WTC11 (cell line): ENCODE data around the gene ATP7A. TPM values are rescaled to one million over a fixed set of nuclear protein-coding genes. Genes with fewer than 3 reads are reported as not detected.
"Not testable (repeated sequence)": the region's sequence is repeated elsewhere in the genome, so short reads cannot be mapped to it uniquely, and the experiment has no call there.

Experiments
- ATAC-seq: fragments of 200-7000 bp; cut with Tn5 transposase; 2 replicates; pipeline ENCODE4 v1.10.0; 2021; ENCODE audit warnings: mild to moderate bottlenecking, moderate library complexity
- CTCF ChIA-PET: fragments of 300-600 bp; sonication (Branson Sonifier 250); formaldehyde crosslinking; loops from one replicate; lab custom pipeline; 2021; ENCODE audit warnings: antibody characterized with exemption; lab: Charles Lee
- POLR2A ChIA-PET: fragments of 350-600 bp; sonication (Branson Sonifier 250); formaldehyde crosslinking; loops from one replicate; lab custom pipeline; 2021; ENCODE audit warnings: antibody characterized with exemption; lab: Charles Lee
- DNase-seq: peaks from one replicate; pipeline ENCODE4 v3.0.0; 2021; ENCODE audit warnings: low spot score
- H3K27ac Mint-ChIP-seq: 2 replicates; pipeline ENCODE4 v1.8.0; 2021; ENCODE audit warnings: mixed read lengths
- H3K27me3 Mint-ChIP-seq: 2 replicates; pipeline ENCODE4 v1.8.0; 2021; ENCODE audit warnings: low read depth, mild to moderate bottlenecking, moderate library complexity, mixed read lengths
- H3K36me3 Mint-ChIP-seq: 2 replicates; pipeline ENCODE4 v1.8.0; 2021; ENCODE audit warnings: mixed read lengths
- H3K4me1 Mint-ChIP-seq: 2 replicates; pipeline ENCODE4 v1.8.0; 2022; ENCODE audit warnings: mixed read lengths
- H3K4me3 Mint-ChIP-seq: 2 replicates; pipeline ENCODE4 v1.8.0; 2021; ENCODE audit warnings: mild to moderate bottlenecking, moderate library complexity, mixed read lengths
- H3K9me3 Mint-ChIP-seq: 2 replicates; pipeline ENCODE4 v1.8.0; 2021; ENCODE audit warnings: mixed read lengths
- KAT7 ChIP-seq: sonication (generic); formaldehyde crosslinking; IDR thresholded peaks from 2 replicates; pipeline ENCODE4 v1.8.1; 2023; ENCODE audit warnings: missing genetic modification reagents, mild to moderate bottlenecking, borderline replicate concordance
- NFATC4 ChIP-seq: fragments of 250-450 bp; sonication (Bioruptor Pico); IDR thresholded peaks from 2 replicates; pipeline ENCODE4 v1.9.0; 2021; ENCODE audit warnings: mild to moderate bottlenecking
- NFYB ChIP-seq: sonication (generic); formaldehyde crosslinking; conservative IDR thresholded peaks from 2 replicates; pipeline ENCODE4 v1.8.0; 2022; ENCODE audit warnings: low read depth, missing genetic modification reagents
- NR2C2 ChIP-seq: sonication (generic); formaldehyde crosslinking; IDR thresholded peaks from 2 replicates; pipeline ENCODE4 v1.8.0; 2022; ENCODE audit warnings: mild to moderate bottlenecking, missing genetic modification reagents
- TEAD4 ChIP-seq: sonication (generic); formaldehyde crosslinking; IDR thresholded peaks from 2 replicates; pipeline ENCODE4 v1.8.0; 2022; ENCODE audit warnings: mild to moderate bottlenecking, missing genetic modification reagents
- ZBTB21 ChIP-seq: sonication (generic); formaldehyde crosslinking; IDR thresholded peaks from 2 replicates; pipeline ENCODE4 v1.8.1; 2023; ENCODE audit warnings: mild to moderate bottlenecking, missing genetic modification reagents, borderline replicate concordance
- ZNF138 ChIP-seq: sonication (generic); formaldehyde crosslinking; conservative IDR thresholded peaks from 2 replicates; pipeline ENCODE4 v1.8.1; 2022; ENCODE audit warnings: mild to moderate bottlenecking, moderate library complexity, missing genetic modification reagents
- ZNF232 ChIP-seq: sonication (generic); formaldehyde crosslinking; IDR thresholded peaks from 2 replicates; pipeline ENCODE4 v1.8.0; 2022; ENCODE audit warnings: mild to moderate bottlenecking, missing genetic modification reagents
- ZNF396 ChIP-seq: fragments of 250-450 bp; sonication (Bioruptor Pico); IDR thresholded peaks from 2 replicates; pipeline ENCODE4 v1.8.0; 2021; ENCODE audit warnings: mild to moderate bottlenecking, moderate library complexity, borderline replicate concordance
- ZNF671 ChIP-seq: fragments of 250-450 bp; sonication (Bioruptor Pico); IDR thresholded peaks from 2 replicates; pipeline ENCODE4 v1.8.0; 2021; ENCODE audit warnings: mild to moderate bottlenecking
- total RNA-seq: library from RNA; stranded (reverse); gene quantifications from 3 replicates; pipeline ENCODE4 v1.2.3, GENCODE V29; 2021
- TF ChIP-seq, protein P1 (sequence below): sonication (generic); formaldehyde crosslinking; conservative IDR thresholded peaks from 2 replicates; pipeline ENCODE4 v1.8.1; 2022; ENCODE audit warnings: mild to moderate bottlenecking, missing genetic modification reagents
- TF ChIP-seq, protein P2 (sequence below): fragments of 250-450 bp; sonication (Bioruptor Pico); IDR thresholded peaks from 2 replicates; pipeline ENCODE4 v1.9.0; 2021; ENCODE audit warnings: mild to moderate bottlenecking
- TF ChIP-seq, protein P3 (sequence below): sonication (generic); formaldehyde crosslinking; IDR thresholded peaks from 2 replicates; pipeline ENCODE4 v1.8.0; 2022; ENCODE audit warnings: mild to moderate bottlenecking, missing genetic modification reagents
- TF ChIP-seq, protein P4 (sequence below): sonication (generic); formaldehyde crosslinking; IDR thresholded peaks from 2 replicates; pipeline ENCODE4 v1.8.1; 2022; ENCODE audit warnings: missing genetic modification reagents, borderline replicate concordance
- TF ChIP-seq, protein P5 (sequence below): sonication (generic); formaldehyde crosslinking; IDR thresholded peaks from 2 replicates; pipeline ENCODE4 v1.8.1; 2023; ENCODE audit warnings: mild to moderate bottlenecking, missing genetic modification reagents, moderate library complexity
- TF ChIP-seq, protein P6 (sequence below): sonication (generic); formaldehyde crosslinking; IDR thresholded peaks from 2 replicates; pipeline ENCODE4 v1.8.1; 2022; ENCODE audit warnings: mild to moderate bottlenecking, moderate library complexity, missing genetic modification reagents
- TF ChIP-seq, protein P7 (sequence below): sonication (generic); formaldehyde crosslinking; IDR thresholded peaks from 2 replicates; pipeline ENCODE4 v1.8.0; 2022; ENCODE audit warnings: mild to moderate bottlenecking, missing genetic modification reagents
- TF ChIP-seq, protein P8 (sequence below): sonication (generic); formaldehyde crosslinking; IDR thresholded peaks from 2 replicates; pipeline ENCODE4 v1.8.0; 2022; ENCODE audit warnings: missing genetic modification reagents
- TF ChIP-seq, protein P9 (sequence below): sonication (generic); formaldehyde crosslinking; IDR thresholded peaks from 2 replicates; pipeline ENCODE4 v1.8.1; 2023; ENCODE audit warnings: mild to moderate bottlenecking, missing genetic modification reagents, moderate library complexity

Gene ATP7A
- total RNA-seq, 1 experiment from 2014 or later, result 2.8 TPM

DNA sequence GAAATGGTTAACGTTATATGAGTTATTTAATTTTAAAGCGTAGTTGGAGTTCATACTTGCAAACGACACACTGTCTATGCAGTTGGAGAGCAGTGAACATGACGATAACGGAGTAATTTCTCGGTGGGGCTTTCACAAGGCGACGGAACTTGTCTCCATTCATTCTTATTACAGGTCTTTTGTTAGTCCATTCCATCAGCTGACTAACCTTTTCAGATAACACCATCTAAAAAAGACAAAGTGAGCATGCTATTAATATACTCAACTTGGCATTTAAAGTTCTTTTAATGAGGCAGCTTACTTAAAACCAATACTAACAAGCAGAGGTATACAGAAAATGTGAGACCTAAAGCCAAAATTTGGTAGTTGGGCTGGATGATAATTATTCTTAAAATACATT, 35.1 kb upstream of the ATP7A start (continued):
- TF ChIP-seq, protein P1, sequence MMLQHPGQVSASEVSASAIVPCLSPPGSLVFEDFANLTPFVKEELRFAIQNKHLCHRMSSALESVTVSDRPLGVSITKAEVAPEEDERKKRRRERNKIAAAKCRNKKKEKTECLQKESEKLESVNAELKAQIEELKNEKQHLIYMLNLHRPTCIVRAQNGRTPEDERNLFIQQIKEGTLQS (CRISPR knock-in tag), result no peak
- TF ChIP-seq, protein P2, sequence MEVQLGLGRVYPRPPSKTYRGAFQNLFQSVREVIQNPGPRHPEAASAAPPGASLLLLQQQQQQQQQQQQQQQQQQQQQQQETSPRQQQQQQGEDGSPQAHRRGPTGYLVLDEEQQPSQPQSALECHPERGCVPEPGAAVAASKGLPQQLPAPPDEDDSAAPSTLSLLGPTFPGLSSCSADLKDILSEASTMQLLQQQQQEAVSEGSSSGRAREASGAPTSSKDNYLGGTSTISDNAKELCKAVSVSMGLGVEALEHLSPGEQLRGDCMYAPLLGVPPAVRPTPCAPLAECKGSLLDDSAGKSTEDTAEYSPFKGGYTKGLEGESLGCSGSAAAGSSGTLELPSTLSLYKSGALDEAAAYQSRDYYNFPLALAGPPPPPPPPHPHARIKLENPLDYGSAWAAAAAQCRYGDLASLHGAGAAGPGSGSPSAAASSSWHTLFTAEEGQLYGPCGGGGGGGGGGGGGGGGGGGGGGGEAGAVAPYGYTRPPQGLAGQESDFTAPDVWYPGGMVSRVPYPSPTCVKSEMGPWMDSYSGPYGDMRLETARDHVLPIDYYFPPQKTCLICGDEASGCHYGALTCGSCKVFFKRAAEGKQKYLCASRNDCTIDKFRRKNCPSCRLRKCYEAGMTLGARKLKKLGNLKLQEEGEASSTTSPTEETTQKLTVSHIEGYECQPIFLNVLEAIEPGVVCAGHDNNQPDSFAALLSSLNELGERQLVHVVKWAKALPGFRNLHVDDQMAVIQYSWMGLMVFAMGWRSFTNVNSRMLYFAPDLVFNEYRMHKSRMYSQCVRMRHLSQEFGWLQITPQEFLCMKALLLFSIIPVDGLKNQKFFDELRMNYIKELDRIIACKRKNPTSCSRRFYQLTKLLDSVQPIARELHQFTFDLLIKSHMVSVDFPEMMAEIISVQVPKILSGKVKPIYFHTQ, result no peak
- TF ChIP-seq, protein P3, sequence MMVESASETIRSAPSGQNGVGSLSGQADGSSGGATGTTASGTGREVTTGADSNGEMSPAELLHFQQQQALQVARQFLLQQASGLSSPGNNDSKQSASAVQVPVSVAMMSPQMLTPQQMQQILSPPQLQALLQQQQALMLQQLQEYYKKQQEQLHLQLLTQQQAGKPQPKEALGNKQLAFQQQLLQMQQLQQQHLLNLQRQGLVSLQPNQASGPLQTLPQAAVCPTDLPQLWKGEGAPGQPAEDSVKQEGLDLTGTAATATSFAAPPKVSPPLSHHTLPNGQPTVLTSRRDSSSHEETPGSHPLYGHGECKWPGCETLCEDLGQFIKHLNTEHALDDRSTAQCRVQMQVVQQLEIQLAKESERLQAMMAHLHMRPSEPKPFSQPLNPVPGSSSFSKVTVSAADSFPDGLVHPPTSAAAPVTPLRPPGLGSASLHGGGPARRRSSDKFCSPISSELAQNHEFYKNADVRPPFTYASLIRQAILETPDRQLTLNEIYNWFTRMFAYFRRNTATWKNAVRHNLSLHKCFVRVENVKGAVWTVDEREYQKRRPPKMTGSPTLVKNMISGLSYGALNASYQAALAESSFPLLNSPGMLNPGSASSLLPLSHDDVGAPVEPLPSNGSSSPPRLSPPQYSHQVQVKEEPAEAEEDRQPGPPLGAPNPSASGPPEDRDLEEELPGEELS, result no peak
- TF ChIP-seq, protein P4, sequence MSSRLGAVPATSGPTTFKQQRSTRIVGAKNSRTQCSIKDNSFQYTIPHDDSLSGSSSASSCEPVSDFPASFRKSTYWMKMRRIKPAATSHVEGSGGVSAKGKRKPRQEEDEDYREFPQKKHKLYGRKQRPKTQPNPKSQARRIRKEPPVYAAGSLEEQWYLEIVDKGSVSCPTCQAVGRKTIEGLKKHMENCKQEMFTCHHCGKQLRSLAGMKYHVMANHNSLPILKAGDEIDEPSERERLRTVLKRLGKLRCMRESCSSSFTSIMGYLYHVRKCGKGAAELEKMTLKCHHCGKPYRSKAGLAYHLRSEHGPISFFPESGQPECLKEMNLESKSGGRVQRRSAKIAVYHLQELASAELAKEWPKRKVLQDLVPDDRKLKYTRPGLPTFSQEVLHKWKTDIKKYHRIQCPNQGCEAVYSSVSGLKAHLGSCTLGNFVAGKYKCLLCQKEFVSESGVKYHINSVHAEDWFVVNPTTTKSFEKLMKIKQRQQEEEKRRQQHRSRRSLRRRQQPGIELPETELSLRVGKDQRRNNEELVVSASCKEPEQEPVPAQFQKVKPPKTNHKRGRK, result no peak
- TF ChIP-seq, protein P5, sequence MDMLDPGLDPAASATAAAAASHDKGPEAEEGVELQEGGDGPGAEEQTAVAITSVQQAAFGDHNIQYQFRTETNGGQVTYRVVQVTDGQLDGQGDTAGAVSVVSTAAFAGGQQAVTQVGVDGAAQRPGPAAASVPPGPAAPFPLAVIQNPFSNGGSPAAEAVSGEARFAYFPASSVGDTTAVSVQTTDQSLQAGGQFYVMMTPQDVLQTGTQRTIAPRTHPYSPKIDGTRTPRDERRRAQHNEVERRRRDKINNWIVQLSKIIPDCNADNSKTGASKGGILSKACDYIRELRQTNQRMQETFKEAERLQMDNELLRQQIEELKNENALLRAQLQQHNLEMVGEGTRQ (CRISPR knock-in tag), result no peak
- TF ChIP-seq, protein P6, sequence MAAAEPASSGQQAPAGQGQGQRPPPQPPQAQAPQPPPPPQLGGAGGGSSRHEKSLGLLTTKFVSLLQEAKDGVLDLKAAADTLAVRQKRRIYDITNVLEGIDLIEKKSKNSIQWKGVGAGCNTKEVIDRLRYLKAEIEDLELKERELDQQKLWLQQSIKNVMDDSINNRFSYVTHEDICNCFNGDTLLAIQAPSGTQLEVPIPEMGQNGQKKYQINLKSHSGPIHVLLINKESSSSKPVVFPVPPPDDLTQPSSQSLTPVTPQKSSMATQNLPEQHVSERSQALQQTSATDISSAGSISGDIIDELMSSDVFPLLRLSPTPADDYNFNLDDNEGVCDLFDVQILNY (CRISPR knock-in tag), result no peak
- no peak for TF ChIP-seq ZNF138 (CRISPR knock-in tag)
- TF ChIP-seq NR2C2 (CRISPR knock-in tag), result no peak
- no peak for TF ChIP-seq KAT7 (CRISPR knock-in tag)
- TF ChIP-seq TEAD4 (CRISPR knock-in tag), result no peak
- TF ChIP-seq ZNF671 (CRISPR knock-in tag), result no peak
- no peak for TF ChIP-seq NFATC4
- TF ChIP-seq, protein P7, sequence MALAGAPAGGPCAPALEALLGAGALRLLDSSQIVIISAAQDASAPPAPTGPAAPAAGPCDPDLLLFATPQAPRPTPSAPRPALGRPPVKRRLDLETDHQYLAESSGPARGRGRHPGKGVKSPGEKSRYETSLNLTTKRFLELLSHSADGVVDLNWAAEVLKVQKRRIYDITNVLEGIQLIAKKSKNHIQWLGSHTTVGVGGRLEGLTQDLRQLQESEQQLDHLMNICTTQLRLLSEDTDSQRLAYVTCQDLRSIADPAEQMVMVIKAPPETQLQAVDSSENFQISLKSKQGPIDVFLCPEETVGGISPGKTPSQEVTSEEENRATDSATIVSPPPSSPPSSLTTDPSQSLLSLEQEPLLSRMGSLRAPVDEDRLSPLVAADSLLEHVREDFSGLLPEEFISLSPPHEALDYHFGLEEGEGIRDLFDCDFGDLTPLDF (CRISPR knock-in tag), result no peak

DNA sequence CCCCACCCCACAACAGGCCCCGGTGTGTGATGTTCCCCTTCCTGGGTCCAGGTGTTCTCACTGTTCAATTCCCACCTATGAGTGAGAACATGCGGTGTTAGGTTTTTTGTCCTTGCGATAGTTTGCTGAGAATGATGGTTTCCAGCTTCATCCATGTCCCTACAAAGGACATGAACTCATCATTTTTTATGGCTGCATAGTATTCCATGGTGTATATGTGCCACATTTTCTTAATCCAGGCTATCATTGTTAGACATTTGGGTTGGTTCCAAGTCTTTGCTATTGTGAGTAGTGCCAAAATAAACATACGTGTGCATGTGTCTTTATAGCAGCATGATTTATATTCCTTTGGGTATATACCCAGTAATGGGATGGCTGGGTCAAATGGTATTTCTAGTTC, 29.1 kb upstream of the ATP7A start:
- DNase-seq, H3K4me3 Mint-ChIP-seq, CTCF ChIA-PET, POLR2A ChIA-PET, H3K4me1 Mint-ChIP-seq, ATAC-seq, H3K36me3 Mint-ChIP-seq, H3K9me3 Mint-ChIP-seq, H3K27ac Mint-ChIP-seq, H3K27me3 Mint-ChIP-seq: not testable (repeated sequence)

DNA sequence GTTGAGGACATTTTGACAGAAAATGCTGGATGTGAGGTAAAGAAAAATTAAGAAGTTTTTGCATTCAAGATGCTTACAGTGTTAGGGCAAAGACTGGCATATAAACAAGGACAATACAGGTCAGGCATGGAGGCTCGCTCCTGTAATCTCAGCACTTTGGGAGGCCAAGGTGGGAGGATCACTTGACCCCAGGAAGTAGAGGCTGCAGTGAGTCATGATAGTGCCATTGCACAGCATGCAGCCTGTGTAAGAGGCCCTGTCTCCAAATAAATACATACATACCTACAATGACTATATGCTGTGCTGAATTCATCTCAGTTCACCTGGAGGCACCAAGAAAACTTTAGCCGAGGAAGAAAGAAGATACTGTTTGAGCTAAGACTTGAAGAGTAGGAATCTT, 17.6 kb upstream of the ATP7A start:
- ATAC-seq (no peak), DNase-seq (no peak)
- POLR2A ChIA-PET, result no interaction called here
- Mint-ChIP-seq H3K36me3 (peaks cover 8% of the 10 kb centered on the region), H3K4me3 (no peak overlapping the region; the same call in 1 of the 2 replicates), H3K9me3 (no peaks in the 10 kb centered on the region), H3K27me3 (no peaks in the 10 kb centered on the region), H3K27ac (no peak overlapping the region), H3K4me1 (no peaks in the 10 kb centered on the region)
- CTCF ChIA-PET, result no interaction called here
- TF ChIP-seq, protein P8, sequence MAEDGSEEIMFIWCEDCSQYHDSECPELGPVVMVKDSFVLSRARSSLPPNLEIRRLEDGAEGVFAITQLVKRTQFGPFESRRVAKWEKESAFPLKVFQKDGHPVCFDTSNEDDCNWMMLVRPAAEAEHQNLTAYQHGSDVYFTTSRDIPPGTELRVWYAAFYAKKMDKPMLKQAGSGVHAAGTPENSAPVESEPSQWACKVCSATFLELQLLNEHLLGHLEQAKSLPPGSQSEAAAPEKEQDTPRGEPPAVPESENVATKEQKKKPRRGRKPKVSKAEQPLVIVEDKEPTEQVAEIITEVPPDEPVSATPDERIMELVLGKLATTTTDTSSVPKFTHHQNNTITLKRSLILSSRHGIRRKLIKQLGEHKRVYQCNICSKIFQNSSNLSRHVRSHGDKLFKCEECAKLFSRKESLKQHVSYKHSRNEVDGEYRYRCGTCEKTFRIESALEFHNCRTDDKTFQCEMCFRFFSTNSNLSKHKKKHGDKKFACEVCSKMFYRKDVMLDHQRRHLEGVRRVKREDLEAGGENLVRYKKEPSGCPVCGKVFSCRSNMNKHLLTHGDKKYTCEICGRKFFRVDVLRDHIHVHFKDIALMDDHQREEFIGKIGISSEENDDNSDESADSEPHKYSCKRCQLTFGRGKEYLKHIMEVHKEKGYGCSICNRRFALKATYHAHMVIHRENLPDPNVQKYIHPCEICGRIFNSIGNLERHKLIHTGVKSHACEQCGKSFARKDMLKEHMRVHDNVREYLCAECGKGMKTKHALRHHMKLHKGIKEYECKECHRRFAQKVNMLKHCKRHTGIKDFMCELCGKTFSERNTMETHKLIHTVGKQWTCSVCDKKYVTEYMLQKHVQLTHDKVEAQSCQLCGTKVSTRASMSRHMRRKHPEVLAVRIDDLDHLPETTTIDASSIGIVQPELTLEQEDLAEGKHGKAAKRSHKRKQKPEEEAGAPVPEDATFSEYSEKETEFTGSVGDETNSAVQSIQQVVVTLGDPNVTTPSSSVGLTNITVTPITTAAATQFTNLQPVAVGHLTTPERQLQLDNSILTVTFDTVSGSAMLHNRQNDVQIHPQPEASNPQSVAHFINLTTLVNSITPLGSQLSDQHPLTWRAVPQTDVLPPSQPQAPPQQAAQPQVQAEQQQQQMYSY (CRISPR knock-in tag), result no peak
- TF ChIP-seq ZBTB21 (CRISPR knock-in tag), result no peak
- TF ChIP-seq NFYB (CRISPR knock-in tag), result no peak
- no peak for TF ChIP-seq ZNF396
- TF ChIP-seq, protein P9, sequence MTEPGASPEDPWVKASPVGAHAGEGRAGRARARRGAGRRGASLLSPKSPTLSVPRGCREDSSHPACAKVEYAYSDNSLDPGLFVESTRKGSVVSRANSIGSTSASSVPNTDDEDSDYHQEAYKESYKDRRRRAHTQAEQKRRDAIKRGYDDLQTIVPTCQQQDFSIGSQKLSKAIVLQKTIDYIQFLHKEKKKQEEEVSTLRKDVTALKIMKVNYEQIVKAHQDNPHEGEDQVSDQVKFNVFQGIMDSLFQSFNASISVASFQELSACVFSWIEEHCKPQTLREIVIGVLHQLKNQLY (CRISPR knock-in tag), result no peak
- TF ChIP-seq, protein P1 (CRISPR knock-in tag), result no peak
- no peak for TF ChIP-seq ZNF232 (CRISPR knock-in tag)
- TF ChIP-seq NR2C2 (CRISPR knock-in tag), result no peak
- TF ChIP-seq TEAD4 (CRISPR knock-in tag), result no peak
